HepG2 (cell line): ENCODE measurements around the gene MAPK8IP1. TPM values are rescaled to one million over a fixed set of nuclear protein-coding genes. Genes with fewer than 3 reads are reported as not detected.
A peak's percentile ranks its signal among the peaks of the same experiment; 100 is the strongest.

ENCODE experiments used
- EEA1 ChIP-seq: sonication (generic); formaldehyde crosslinking; IDR thresholded peaks from 2 replicates; pipeline ENCODE4 v1.5.1; 2020; ENCODE audit warnings: mild to moderate bottlenecking, missing genetic modification reagents, borderline replicate concordance
- EHMT2 ChIP-seq: fragments of 200-600 bp; sonication (generic); IDR thresholded peaks from 2 replicates; pipeline ENCODE4 v1.7.0; 2017; ENCODE audit warnings: antibody characterized with exemption, low read depth, low read length, borderline replicate concordance
- ETV5 ChIP-seq: IDR thresholded peaks from 2 replicates; pipeline ENCODE4 v1.6.1; 2018; ENCODE audit warnings: missing biosample characterization, missing genetic modification reagents, inconsistent platforms, borderline replicate concordance
- GFI1 ChIP-seq: sonication (generic); formaldehyde crosslinking; IDR thresholded peaks from 2 replicates; pipeline ENCODE4 v1.5.0; 2020; ENCODE audit warnings: missing genetic modification reagents, mild to moderate bottlenecking, borderline replicate concordance
- JUND ChIP-seq: sonication (generic); formaldehyde crosslinking; IDR thresholded peaks from 2 replicates; pipeline ENCODE4 v1.8.0; 2022; ENCODE audit warnings: mild to moderate bottlenecking, missing genetic modification reagents
- MTF2 ChIP-seq: sonication (generic); formaldehyde crosslinking; IDR thresholded peaks from 2 replicates; pipeline ENCODE4 v1.5.0; 2020; ENCODE audit warnings: missing genetic modification reagents, borderline replicate concordance
- NAIF1 ChIP-seq: sonication (generic); formaldehyde crosslinking; IDR thresholded peaks from 2 replicates; pipeline ENCODE4 v1.5.0; 2020; ENCODE audit warnings: mild to moderate bottlenecking, missing genetic modification reagents, borderline replicate concordance
- NR2C2 ChIP-seq: sonication (generic); formaldehyde crosslinking; IDR thresholded peaks from 2 replicates; pipeline ENCODE4 v1.4.0; 2020; ENCODE audit warnings: missing genetic modification reagents, mild to moderate bottlenecking, moderate library complexity, borderline replicate concordance
- PHB2 ChIP-seq: fragments of 450-650 bp; IDR thresholded peaks from 2 replicates; pipeline ENCODE4 v1.6.1; 2018; ENCODE audit not compliant: partially characterized antibody
- RARA ChIP-seq: IDR thresholded peaks from 2 replicates; pipeline ENCODE4 v1.6.1; 2016; ENCODE audit warnings: missing genetic modification reagents, missing compliant biosample characterization
- TBX2 ChIP-seq: sonication (generic); formaldehyde crosslinking; IDR thresholded peaks from 2 replicates; pipeline ENCODE4 v1.5.0; 2020; ENCODE audit warnings: missing genetic modification reagents, mild to moderate bottlenecking, borderline replicate concordance
- TMF1 ChIP-seq: sonication (generic); formaldehyde crosslinking; IDR thresholded peaks from 2 replicates; pipeline ENCODE4 v1.8.1; 2022; ENCODE audit warnings: low read depth, missing genetic modification reagents
- TOE1 ChIP-seq: sonication (generic); formaldehyde crosslinking; IDR thresholded peaks from 2 replicates; pipeline ENCODE4 v1.4.0; 2020; ENCODE audit warnings: mild to moderate bottlenecking, missing genetic modification reagents
- ZBTB20 ChIP-seq: sonication (generic); formaldehyde crosslinking; IDR thresholded peaks from 2 replicates; pipeline ENCODE4 v1.8.1; 2023; ENCODE audit warnings: missing genetic modification reagents, low read depth, mild to moderate bottlenecking, borderline replicate concordance
- ZNF205 ChIP-seq: IDR thresholded peaks from 2 replicates; pipeline ENCODE4 v1.6.1; 2018; ENCODE audit warnings: missing biosample characterization, missing genetic modification reagents
- ZNF274 ChIP-seq: sonication (generic); formaldehyde crosslinking; IDR thresholded peaks from 2 replicates; pipeline ENCODE4 v1.5.1; 2020; ENCODE audit warnings: mild to moderate bottlenecking, missing genetic modification reagents
- ZNF644 ChIP-seq: IDR thresholded peaks from 2 replicates; pipeline ENCODE4 v1.6.1; 2016; ENCODE audit warnings: low read depth
- polyA plus RNA-seq, 8 experiments: library from polyadenylated mRNA; depleted of rRNA in 3 of 8; stranded (reverse) in 7 of 8; unstranded in 1 of 8; fragments of >200 nt; fragmentation: Illumina TruSeq in 4 of 8; extraction: Trizol in 4 of 8; gene quantifications; 2 replicates each; pipeline versions ENCODE4 v1.2.1 to v1.2.3, GENCODE V29; 2011 to 2016; ENCODE audit warnings: low read depth in 4 of 8, missing spikeins in 1 of 8, mixed read lengths in 1 of 8; ENCODE audit not compliant: insufficient read depth in 1 of 8
- total RNA-seq, 5 experiments: library from RNA; depleted of rRNA; stranded (reverse); fragments of >200 nt; fragmentation: Illumina TruSeq; extraction: Trizol; gene quantifications; 2 replicates each; pipeline ENCODE4 v1.2.3, GENCODE V29; 2016; ENCODE audit warnings: low read depth in 1 of 5
- TF ChIP-seq, protein P1 (sequence below): sonication (generic); formaldehyde crosslinking; IDR thresholded peaks from 2 replicates; pipeline ENCODE4 v1.9.0; 2021; ENCODE audit warnings: mild to moderate bottlenecking, missing genetic modification reagents
- TF ChIP-seq, protein P2 (sequence below): sonication (generic); formaldehyde crosslinking; IDR thresholded peaks from 2 replicates; pipeline ENCODE4 v1.5.1; 2020; ENCODE audit warnings: mild to moderate bottlenecking, missing genetic modification reagents, moderate library complexity
- TF ChIP-seq, protein P3 (sequence below), 2 experiments: fragments of 450-650 bp in 1 of 2; sonication (generic) in 1 of 2; formaldehyde crosslinking; IDR thresholded peaks; 2 replicates each; pipeline versions ENCODE4 v1.5.0 to v1.8.0; 2020 to 2022; ENCODE audit warnings: mild to moderate bottlenecking in 1 of 2, missing genetic modification reagents in 1 of 2

Gene MAPK8IP1
- total and polyA plus RNA-seq, 2 of the 13 experiments (the other 11 are each of a cell fraction or from before 2014, with no cell fraction given), result 2.2 to 4.2 TPM

DNA sequence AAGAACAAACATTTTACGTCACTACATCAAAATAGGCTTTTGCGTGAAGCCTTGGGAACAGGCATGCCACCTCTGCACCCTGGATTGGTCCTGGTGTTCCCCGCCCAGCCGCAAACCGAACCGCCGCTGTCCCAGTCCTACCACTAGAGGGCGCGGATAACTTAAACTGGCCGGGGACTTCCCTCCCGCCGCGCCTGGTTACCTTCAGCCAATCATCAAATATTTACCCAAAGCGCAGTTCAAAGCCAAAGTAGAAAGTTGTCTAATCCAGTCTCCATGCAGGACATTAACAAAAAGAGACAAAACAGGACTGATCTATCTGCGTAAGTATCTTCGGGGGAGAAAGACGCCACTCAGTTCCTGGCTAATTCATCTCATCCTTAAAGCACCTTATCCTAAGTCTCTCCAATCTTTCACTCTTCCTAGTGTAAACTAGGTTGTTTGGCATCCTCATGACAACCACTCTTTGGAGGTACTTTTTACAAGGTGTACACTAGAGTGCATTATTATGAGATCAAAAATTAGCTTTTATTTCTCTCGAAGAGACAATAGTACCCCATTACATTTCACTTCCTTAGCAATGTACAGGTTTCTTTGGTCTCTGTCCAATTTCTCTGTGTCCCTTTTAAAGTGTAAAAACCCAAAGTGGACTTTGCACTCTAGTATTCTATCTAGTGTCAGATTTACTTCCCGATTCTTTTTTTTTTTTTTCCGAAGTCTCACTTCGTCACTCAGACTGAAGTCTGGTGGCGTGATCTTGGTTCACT lies 42.1 kb upstream of the MAPK8IP1 start (continued):
- TF ChIP-seq, protein P1, sequence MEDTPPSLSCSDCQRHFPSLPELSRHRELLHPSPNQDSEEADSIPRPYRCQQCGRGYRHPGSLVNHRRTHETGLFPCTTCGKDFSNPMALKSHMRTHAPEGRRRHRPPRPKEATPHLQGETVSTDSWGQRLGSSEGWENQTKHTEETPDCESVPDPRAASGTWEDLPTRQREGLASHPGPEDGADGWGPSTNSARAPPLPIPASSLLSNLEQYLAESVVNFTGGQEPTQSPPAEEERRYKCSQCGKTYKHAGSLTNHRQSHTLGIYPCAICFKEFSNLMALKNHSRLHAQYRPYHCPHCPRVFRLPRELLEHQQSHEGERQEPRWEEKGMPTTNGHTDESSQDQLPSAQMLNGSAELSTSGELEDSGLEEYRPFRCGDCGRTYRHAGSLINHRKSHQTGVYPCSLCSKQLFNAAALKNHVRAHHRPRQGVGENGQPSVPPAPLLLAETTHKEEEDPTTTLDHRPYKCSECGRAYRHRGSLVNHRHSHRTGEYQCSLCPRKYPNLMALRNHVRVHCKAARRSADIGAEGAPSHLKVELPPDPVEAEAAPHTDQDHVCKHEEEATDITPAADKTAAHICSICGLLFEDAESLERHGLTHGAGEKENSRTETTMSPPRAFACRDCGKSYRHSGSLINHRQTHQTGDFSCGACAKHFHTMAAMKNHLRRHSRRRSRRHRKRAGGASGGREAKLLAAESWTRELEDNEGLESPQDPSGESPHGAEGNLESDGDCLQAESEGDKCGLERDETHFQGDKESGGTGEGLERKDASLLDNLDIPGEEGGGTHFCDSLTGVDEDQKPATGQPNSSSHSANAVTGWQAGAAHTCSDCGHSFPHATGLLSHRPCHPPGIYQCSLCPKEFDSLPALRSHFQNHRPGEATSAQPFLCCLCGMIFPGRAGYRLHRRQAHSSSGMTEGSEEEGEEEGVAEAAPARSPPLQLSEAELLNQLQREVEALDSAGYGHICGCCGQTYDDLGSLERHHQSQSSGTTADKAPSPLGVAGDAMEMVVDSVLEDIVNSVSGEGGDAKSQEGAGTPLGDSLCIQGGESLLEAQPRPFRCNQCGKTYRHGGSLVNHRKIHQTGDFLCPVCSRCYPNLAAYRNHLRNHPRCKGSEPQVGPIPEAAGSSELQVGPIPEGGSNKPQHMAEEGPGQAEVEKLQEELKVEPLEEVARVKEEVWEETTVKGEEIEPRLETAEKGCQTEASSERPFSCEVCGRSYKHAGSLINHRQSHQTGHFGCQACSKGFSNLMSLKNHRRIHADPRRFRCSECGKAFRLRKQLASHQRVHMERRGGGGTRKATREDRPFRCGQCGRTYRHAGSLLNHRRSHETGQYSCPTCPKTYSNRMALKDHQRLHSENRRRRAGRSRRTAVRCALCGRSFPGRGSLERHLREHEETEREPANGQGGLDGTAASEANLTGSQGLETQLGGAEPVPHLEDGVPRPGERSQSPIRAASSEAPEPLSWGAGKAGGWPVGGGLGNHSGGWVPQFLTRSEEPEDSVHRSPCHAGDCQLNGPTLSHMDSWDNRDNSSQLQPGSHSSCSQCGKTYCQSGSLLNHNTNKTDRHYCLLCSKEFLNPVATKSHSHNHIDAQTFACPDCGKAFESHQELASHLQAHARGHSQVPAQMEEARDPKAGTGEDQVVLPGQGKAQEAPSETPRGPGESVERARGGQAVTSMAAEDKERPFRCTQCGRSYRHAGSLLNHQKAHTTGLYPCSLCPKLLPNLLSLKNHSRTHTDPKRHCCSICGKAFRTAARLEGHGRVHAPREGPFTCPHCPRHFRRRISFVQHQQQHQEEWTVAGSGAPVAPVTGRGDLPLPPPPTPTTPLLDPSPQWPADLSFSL, result no peak
- TF ChIP-seq TMF1 (CRISPR knock-in tag) (0 out of 2 replicates have a peak, but pooled peaks have one; percentile 63), NAIF1 (CRISPR knock-in tag) (0 out of 2 replicates have a peak, but pooled peaks have one; percentile 23), MTF2 (CRISPR knock-in tag) (no peak), ZBTB20 (CRISPR knock-in tag) (no peak), NR2C2 (0 out of 2 replicates have a peak, but pooled peaks have one; percentile 48), ETV5 (peak; percentile 23; the same call in 1 of the 2 replicates), TBX2 (CRISPR knock-in tag) (peak; percentile 29; the same call in 1 of the 2 replicates), JUND (CRISPR knock-in tag) (no peak), TOE1 (CRISPR knock-in tag) (no peak), PHB2 (no peak), ZNF205 (CRISPR knock-in tag) (no peak; the same call in 1 of the 2 replicates), EEA1 (CRISPR knock-in tag) (no peak), ZNF644 (CRISPR knock-in tag) (0 out of 2 replicates have a peak, but pooled peaks have one; percentile 14), EHMT2 (peak; percentile 87; the same call in 1 of the 2 replicates), GFI1 (peak; percentile 54), ZNF274 (0 out of 2 replicates have a peak, but pooled peaks have one; percentile 57), RARA (peak; percentile 58; the same call in 1 of the 2 replicates)
- TF ChIP-seq, protein P2, sequence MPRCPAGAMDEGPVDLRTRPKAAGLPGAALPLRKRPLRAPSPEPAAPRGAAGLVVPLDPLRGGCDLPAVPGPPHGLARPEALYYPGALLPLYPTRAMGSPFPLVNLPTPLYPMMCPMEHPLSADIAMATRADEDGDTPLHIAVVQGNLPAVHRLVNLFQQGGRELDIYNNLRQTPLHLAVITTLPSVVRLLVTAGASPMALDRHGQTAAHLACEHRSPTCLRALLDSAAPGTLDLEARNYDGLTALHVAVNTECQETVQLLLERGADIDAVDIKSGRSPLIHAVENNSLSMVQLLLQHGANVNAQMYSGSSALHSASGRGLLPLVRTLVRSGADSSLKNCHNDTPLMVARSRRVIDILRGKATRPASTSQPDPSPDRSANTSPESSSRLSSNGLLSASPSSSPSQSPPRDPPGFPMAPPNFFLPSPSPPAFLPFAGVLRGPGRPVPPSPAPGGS (CRISPR knock-in tag), result peak; percentile 88
- TF ChIP-seq, protein P3, sequence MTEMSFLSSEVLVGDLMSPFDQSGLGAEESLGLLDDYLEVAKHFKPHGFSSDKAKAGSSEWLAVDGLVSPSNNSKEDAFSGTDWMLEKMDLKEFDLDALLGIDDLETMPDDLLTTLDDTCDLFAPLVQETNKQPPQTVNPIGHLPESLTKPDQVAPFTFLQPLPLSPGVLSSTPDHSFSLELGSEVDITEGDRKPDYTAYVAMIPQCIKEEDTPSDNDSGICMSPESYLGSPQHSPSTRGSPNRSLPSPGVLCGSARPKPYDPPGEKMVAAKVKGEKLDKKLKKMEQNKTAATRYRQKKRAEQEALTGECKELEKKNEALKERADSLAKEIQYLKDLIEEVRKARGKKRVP (CRISPR knock-in tag; IDR thresholded peaks at IDR 0.05), result peak in 1 of 2 experiments; percentile 42; a peak in 1 of 4 replicates
